Measurements from ENCODE around the gene PDCD7. TPM values are rescaled to one million over a fixed set of nuclear protein-coding genes. Genes with fewer than 3 reads are reported as not detected.
A peak's percentile ranks its signal among the peaks of the same experiment; 100 is the strongest.

The PDCD7 gene
- total and polyA plus RNA-seq, 2 of the 13 experiments (the other 11 are each of a cell fraction or from before 2014, with no cell fraction given): 10.1 to 14.7 TPM

DNA sequence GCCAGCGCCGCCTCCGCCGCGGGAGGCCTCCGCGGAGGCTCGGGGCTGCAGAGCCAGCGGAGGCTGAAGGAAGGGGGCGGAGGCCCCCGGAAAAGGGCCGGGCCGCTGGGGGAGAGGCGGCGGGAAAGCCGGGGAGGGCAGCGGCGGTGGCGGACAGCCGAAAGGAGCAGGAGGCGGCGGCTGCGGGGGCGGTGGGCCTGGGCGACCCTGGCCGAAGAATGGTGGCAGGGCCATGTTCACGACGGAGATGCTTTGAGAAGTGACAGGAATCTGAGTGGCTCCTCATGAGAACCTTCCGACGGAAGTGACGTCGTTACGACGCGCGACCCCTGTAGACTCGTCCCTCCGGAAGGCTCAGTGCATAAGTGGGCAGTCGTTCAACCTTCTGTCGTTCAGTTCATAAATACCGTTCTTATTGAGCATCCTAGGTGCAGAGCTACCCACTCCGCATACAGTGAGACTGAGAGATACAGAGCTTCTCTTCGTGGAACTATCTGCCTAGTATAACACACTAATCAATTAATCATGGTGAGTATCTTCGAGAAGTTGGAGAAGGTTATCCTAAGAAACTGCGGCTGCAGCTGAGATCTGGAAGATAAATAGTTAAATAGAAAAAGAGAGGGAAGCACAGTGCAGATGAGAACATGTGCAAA lies at the start of gene PDCD7 (continued):
- TF ChIP-seq CBX2 (IDR thresholded peaks at IDR 0.05; ENCODE audit: low read depth, low read length) (no peak), CBX2 (CRISPR knock-in tag; IDR thresholded peaks at IDR 0.05; ENCODE audit: low read depth) (no peak), ZNF788 (CRISPR knock-in tag; IDR thresholded peaks at IDR 0.05; ENCODE audit: borderline replicate concordance) (peak; percentile 78; the same call in 1 of the 2 replicates), MED1 (CRISPR knock-in tag; IDR thresholded peaks at IDR 0.05) (peak; percentile 69; the same call in 1 of the 2 replicates), TARDBP (CRISPR knock-in tag; IDR thresholded peaks at IDR 0.05) (peak; percentile 30; the same call in 1 of the 2 replicates), ZNF549 (CRISPR knock-in tag; IDR thresholded peaks at IDR 0.05) (no peak), JARID2 (CRISPR knock-in tag; IDR thresholded peaks at IDR 0.05; ENCODE audit: insufficient replicate concordance) (peak; percentile 38), ZNF563 (CRISPR knock-in tag; IDR thresholded peaks at IDR 0.05) (0 out of 2 replicates have a peak, but pooled peaks have one; percentile 27), ZSCAN31 (CRISPR knock-in tag; IDR thresholded peaks at IDR 0.05; ENCODE audit: low read depth) (0 out of 2 replicates have a peak, but pooled peaks have one; percentile 50), NR2C2 (CRISPR knock-in tag; IDR thresholded peaks at IDR 0.05; ENCODE audit: borderline replicate concordance) (peak; percentile 95), ZNF629 (CRISPR knock-in tag; conservative IDR thresholded peaks at IDR 0.05) (peak; percentile 24; the same call in 1 of the 2 replicates), ZNF263 (CRISPR knock-in tag; IDR thresholded peaks at IDR 0.05) (no peak), ZNF543 (CRISPR knock-in tag; IDR thresholded peaks at IDR 0.05) (no peak)
- TF ChIP-seq, protein P1, sequence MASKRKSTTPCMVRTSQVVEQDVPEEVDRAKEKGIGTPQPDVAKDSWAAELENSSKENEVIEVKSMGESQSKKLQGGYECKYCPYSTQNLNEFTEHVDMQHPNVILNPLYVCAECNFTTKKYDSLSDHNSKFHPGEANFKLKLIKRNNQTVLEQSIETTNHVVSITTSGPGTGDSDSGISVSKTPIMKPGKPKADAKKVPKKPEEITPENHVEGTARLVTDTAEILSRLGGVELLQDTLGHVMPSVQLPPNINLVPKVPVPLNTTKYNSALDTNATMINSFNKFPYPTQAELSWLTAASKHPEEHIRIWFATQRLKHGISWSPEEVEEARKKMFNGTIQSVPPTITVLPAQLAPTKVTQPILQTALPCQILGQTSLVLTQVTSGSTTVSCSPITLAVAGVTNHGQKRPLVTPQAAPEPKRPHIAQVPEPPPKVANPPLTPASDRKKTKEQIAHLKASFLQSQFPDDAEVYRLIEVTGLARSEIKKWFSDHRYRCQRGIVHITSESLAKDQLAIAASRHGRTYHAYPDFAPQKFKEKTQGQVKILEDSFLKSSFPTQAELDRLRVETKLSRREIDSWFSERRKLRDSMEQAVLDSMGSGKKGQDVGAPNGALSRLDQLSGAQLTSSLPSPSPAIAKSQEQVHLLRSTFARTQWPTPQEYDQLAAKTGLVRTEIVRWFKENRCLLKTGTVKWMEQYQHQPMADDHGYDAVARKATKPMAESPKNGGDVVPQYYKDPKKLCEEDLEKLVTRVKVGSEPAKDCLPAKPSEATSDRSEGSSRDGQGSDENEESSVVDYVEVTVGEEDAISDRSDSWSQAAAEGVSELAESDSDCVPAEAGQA (IDR thresholded peaks at IDR 0.05; ENCODE audit: low read depth): peak; percentile 82
- TF ChIP-seq, protein P1 (CRISPR knock-in tag; IDR thresholded peaks at IDR 0.05; ENCODE audit: borderline replicate concordance): no peak
- TF ChIP-seq, protein P2, sequence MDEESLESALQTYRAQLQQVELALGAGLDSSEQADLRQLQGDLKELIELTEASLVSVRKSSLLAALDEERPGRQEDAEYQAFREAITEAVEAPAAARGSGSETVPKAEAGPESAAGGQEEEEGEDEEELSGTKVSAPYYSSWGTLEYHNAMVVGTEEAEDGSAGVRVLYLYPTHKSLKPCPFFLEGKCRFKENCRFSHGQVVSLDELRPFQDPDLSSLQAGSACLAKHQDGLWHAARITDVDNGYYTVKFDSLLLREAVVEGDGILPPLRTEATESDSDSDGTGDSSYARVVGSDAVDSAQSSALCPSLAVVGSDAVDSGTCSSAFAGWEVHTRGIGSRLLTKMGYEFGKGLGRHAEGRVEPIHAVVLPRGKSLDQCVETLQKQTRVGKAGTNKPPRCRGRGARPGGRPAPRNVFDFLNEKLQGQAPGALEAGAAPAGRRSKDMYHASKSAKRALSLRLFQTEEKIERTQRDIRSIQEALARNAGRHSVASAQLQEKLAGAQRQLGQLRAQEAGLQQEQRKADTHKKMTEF (CRISPR knock-in tag; IDR thresholded peaks at IDR 0.05): peak; percentile 81
- TF ChIP-seq, protein P3, sequence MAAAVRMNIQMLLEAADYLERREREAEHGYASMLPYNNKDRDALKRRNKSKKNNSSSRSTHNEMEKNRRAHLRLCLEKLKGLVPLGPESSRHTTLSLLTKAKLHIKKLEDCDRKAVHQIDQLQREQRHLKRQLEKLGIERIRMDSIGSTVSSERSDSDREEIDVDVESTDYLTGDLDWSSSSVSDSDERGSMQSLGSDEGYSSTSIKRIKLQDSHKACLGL (CRISPR knock-in tag; IDR thresholded peaks at IDR 0.05): 0 out of 2 replicates have a peak, but pooled peaks have one; percentile 21
- TF ChIP-seq, protein P4, sequence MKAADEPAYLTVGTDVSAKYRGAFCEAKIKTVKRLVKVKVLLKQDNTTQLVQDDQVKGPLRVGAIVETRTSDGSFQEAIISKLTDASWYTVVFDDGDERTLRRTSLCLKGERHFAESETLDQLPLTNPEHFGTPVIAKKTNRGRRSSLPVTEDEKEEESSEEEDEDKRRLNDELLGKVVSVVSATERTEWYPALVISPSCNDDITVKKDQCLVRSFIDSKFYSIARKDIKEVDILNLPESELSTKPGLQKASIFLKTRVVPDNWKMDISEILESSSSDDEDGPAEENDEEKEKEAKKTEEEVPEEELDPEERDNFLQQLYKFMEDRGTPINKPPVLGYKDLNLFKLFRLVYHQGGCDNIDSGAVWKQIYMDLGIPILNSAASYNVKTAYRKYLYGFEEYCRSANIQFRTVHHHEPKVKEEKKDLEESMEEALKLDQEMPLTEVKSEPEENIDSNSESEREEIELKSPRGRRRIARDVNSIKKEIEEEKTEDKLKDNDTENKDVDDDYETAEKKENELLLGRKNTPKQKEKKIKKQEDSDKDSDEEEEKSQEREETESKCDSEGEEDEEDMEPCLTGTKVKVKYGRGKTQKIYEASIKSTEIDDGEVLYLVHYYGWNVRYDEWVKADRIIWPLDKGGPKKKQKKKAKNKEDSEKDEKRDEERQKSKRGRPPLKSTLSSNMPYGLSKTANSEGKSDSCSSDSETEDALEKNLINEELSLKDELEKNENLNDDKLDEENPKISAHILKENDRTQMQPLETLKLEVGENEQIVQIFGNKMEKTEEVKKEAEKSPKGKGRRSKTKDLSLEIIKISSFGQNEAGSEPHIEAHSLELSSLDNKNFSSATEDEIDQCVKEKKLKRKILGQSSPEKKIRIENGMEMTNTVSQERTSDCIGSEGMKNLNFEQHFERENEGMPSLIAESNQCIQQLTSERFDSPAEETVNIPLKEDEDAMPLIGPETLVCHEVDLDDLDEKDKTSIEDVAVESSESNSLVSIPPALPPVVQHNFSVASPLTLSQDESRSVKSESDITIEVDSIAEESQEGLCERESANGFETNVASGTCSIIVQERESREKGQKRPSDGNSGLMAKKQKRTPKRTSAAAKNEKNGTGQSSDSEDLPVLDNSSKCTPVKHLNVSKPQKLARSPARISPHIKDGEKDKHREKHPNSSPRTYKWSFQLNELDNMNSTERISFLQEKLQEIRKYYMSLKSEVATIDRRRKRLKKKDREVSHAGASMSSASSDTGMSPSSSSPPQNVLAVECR (CRISPR knock-in tag; IDR thresholded peaks at IDR 0.05; ENCODE audit: borderline replicate concordance): peak; percentile 85; the same call in 1 of the 2 replicates

Data from HepG2 (cell line).